A549 (cell line): ENCODE results near the gene CXCL14. TPM values are rescaled to one million over a fixed set of nuclear protein-coding genes. Genes with fewer than 3 reads are reported as not detected.
A peak's percentile ranks its signal among the peaks of the same experiment; 100 is the strongest.

Experiments used
- ATAC-seq, 2 experiments: fragments of 200-7000 bp in 1 of 2; fragments of >200 bp in 1 of 2; cut with Nextera tagmentation in 1 of 2; cut with Tn5 transposase in 1 of 2; 3 replicates each; pipeline versions ENCODE4 v1.8.0 to v1.9.1; 2018 to 2020; ENCODE audit warnings: mild to moderate bottlenecking in 1 of 2, moderate library complexity in 1 of 2
- CTCF ChIA-PET: fragments of 300-600 bp; sonication (Branson Sonifier 250); formaldehyde crosslinking; extraction: SDS; loops from one replicate; lab custom pipeline; 2021; ENCODE audit warnings: antibody characterized with exemption, inconsistent platforms; lab: Yijun Ruan, JAX
- POLR2A ChIA-PET: fragments of 350-600 bp; formaldehyde crosslinking; extraction: SDS; loops from one replicate; lab custom pipeline; 2021; ENCODE audit warnings: antibody characterized with exemption, inconsistent platforms; lab: Yijun Ruan, JAX
- DNase-seq, 2 experiments: peaks; one replicate each; pipeline versions ENCODE4 v3.0.0 to v3.0.0-alpha.2; 2011 to 2016; ENCODE audit warnings: low read depth in 1 of 2, low spot score in 1 of 2
- FAIRE-seq: peaks from 2 replicates; lab custom pipeline; 2011; peaks lifted over from hg19 to GRCh38; lab: Jason Lieb, UNC
- H3K27ac ChIP-seq, 2 experiments: fragments of >200 bp; sonication (Bioruptor Twin); formaldehyde crosslinking; 3 replicates each; pipeline ENCODE4 v1.5.1; 2016 to 2017
- H3K4me1 ChIP-seq: fragments of >200 bp; sonication (Bioruptor Twin); formaldehyde crosslinking; 3 replicates; pipeline ENCODE4 v1.6.1; 2016
- H3K4me2 ChIP-seq: fragments of >200 bp; sonication (Bioruptor Twin); formaldehyde crosslinking; 3 replicates; pipeline ENCODE4 v1.6.1; 2016
- H3K4me3 ChIP-seq: fragments of >200 bp; sonication (Bioruptor Twin); formaldehyde crosslinking; 3 replicates; pipeline ENCODE4 v1.5.1; 2016
- H3K9me3 ChIP-seq: fragments of >200 bp; sonication (Bioruptor Twin); formaldehyde crosslinking; 3 replicates; pipeline ENCODE4 v1.6.1; 2016
- ATOH8 ChIP-seq: fragments of 250-450 bp; sonication (Bioruptor Pico); IDR thresholded peaks from 2 replicates; pipeline ENCODE4 v1.5.0; 2020; ENCODE audit warnings: low read depth, mild to moderate bottlenecking, moderate library complexity
- BCL3 ChIP-seq: fragments of >200 bp; sonication (Bioruptor Twin); formaldehyde crosslinking; IDR thresholded peaks from 3 replicates; pipeline ENCODE4 v1.6.1; 2016
- CEBPB ChIP-seq, 2 experiments: fragments of >200 bp in 1 of 2; sonication (Bioruptor Twin) in 1 of 2; formaldehyde crosslinking in 1 of 2; IDR thresholded peaks; 2 replicates each; pipeline ENCODE4 v1.6.1; 2012 to 2016
- EHF ChIP-seq: fragments of 250-450 bp; sonication (Bioruptor Pico); IDR thresholded peaks from 2 replicates; pipeline ENCODE4 v1.5.0; 2020; ENCODE audit warnings: mild to moderate bottlenecking
- EP300 ChIP-seq, 2 experiments: fragments of >200 bp; sonication (Bioruptor Twin); formaldehyde crosslinking; IDR thresholded peaks; 2 replicates in 1 of 2; 3 replicates in 1 of 2; pipeline ENCODE4 v1.6.1; 2016 to 2017
- ESRRA ChIP-seq: fragments of 150-350 bp; IDR thresholded peaks from 2 replicates; pipeline ENCODE4 v1.6.1; 2014; ENCODE audit warnings: mild to moderate bottlenecking, low read length, borderline replicate concordance
- GATA3 ChIP-seq: IDR thresholded peaks from 2 replicates; pipeline ENCODE4 v1.6.1; 2012; ENCODE audit warnings: borderline replicate concordance
- HDAC2 ChIP-seq: fragments of 200-600 bp; sonication (generic); IDR thresholded peaks from 2 replicates; pipeline ENCODE4 v1.6.1; 2016
- HMGXB4 ChIP-seq: fragments of 250-450 bp; sonication (Bioruptor Pico); IDR thresholded peaks from 2 replicates; pipeline ENCODE4 v1.5.0; 2021; ENCODE audit warnings: mild to moderate bottlenecking, moderate library complexity, borderline replicate concordance
- HOXB13 ChIP-seq: fragments of 250-450 bp; sonication (Bioruptor Pico); IDR thresholded peaks from 2 replicates; pipeline ENCODE4 v1.5.0; 2020; ENCODE audit warnings: low read depth, mild to moderate bottlenecking, moderate library complexity
- KDM1A ChIP-seq: fragments of 200-600 bp; sonication (generic); IDR thresholded peaks from 2 replicates; pipeline ENCODE4 v1.6.1; 2016; ENCODE audit warnings: low read depth, mild to moderate bottlenecking
- KDM5A ChIP-seq: fragments of 200-600 bp; sonication (generic); IDR thresholded peaks from 2 replicates; pipeline ENCODE4 v1.6.1; 2016; ENCODE audit warnings: antibody characterized with exemption, mild to moderate bottlenecking
- MAX ChIP-seq: IDR thresholded peaks from 2 replicates; pipeline ENCODE4 v1.6.1; 2012
- NPAS2 ChIP-seq: fragments of 250-450 bp; sonication (Bioruptor Pico); IDR thresholded peaks from 2 replicates; pipeline ENCODE4 v1.8.0; 2022; ENCODE audit warnings: mild to moderate bottlenecking, moderate library complexity, borderline replicate concordance
- NR3C1 ChIP-seq: fragments of >200 bp; sonication (Bioruptor Twin); formaldehyde crosslinking; IDR thresholded peaks from 3 replicates; pipeline ENCODE4 v1.6.1; 2017
- PBX3 ChIP-seq: IDR thresholded peaks from 2 replicates; pipeline ENCODE4 v1.6.1; 2012
- RAD21 ChIP-seq, 2 experiments: fragments of >200 bp in 1 of 2; sonication (Bioruptor Twin) in 1 of 2; formaldehyde crosslinking in 1 of 2; IDR thresholded peaks in 1 of 2; conservative IDR thresholded peaks in 1 of 2; 2 replicates in 1 of 2; 3 replicates in 1 of 2; pipeline ENCODE4 v1.6.1; 2012 to 2018; ENCODE audit warnings: inconsistent platforms in 1 of 2
- RCOR1 ChIP-seq: fragments of 150-350 bp; IDR thresholded peaks from 2 replicates; pipeline ENCODE4 v1.6.1; 2014; ENCODE audit warnings: antibody characterized with exemption, low read length, low read depth
- SMC3 ChIP-seq: fragments of >200 bp; sonication (Bioruptor Twin); formaldehyde crosslinking; IDR thresholded peaks from 3 replicates; pipeline ENCODE4 v1.6.1; 2018; ENCODE audit warnings: inconsistent platforms
- SREBF2 ChIP-seq: fragments of 450-650 bp; IDR thresholded peaks from 2 replicates; pipeline ENCODE4 v1.6.1; 2014; ENCODE audit warnings: mild to moderate bottlenecking, moderate library complexity
- TFCP2L1 ChIP-seq: fragments of 250-450 bp; sonication (Bioruptor Pico); IDR thresholded peaks from 2 replicates; pipeline ENCODE4 v1.5.0; 2021; ENCODE audit warnings: mild to moderate bottlenecking
- ZFP36 ChIP-seq: fragments of 450-650 bp; IDR thresholded peaks from 2 replicates; pipeline ENCODE4 v1.6.1; 2014; ENCODE audit warnings: borderline replicate concordance; ENCODE audit not compliant: partially characterized antibody
- ZSCAN20 ChIP-seq: fragments of 250-450 bp; sonication (Bioruptor Pico); IDR thresholded peaks from 2 replicates; pipeline ENCODE4 v1.8.0; 2022; ENCODE audit warnings: mild to moderate bottlenecking, moderate library complexity
- WGBS: methylation state at CpG from one replicate; pipeline ENCODE4 v1.1.6; 2017; ENCODE audit errors: missing lambda C conversion rate; 5-methylcytosine and 5-hydroxymethylcytosine counted together
- polyA plus RNA-seq, 4 experiments: library from polyadenylated mRNA; depleted of rRNA in 3 of 4; stranded (reverse); fragments of >200 nt; fragmentation: RNase III in 1 of 4; extraction: RNeasy Plus Mini Kit Qiagen cat#74134 plus additional on column Dnase treatment in 1 of 4; gene quantifications; 2 replicates in 3 of 4; 3 replicates in 1 of 4; pipeline ENCODE4 v1.2.3, GENCODE V29; 2011 to 2017
- TF ChIP-seq, protein P1 (sequence below): fragments of 450-650 bp; IDR thresholded peaks from 2 replicates; pipeline ENCODE4 v1.6.1; 2014; ENCODE audit warnings: antibody characterized with exemption

CXCL14 gene
- polyA plus RNA-seq, 2 of the 4 experiments (the other 2 are of a cell fraction), result 0.12 TPM; not detected in 1

DNA sequence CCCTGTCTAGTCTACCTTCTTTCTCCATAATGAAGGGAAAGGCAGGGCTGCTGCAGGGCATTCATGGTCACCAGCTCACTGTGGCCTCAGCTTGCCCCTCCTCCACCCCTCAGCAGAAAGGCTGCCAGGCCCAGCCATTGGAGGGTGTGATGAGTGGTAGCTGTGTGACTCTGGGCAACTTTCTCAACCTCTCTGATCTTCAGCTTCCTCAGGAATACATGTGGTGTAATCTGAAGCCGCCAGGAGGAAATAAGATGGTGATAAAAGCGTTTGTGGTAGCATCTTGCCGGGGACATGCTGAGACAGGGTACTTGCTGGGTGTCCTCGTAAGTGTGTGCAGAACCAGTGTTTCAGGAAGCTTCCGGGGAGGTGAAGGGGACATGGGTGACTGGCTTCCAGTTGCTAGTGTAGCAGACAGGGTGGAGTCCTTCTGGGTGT lies 9.8 kb downstream of the CXCL14 start:
- Histone ChIP-seq H3K4me2 (no peak overlapping the region), H3K4me1 (no peaks in the 10 kb centered on the region), H3K27ac (no peak overlapping the region), H3K4me3 (no peak overlapping the region), H3K9me3 (no peaks in the 10 kb centered on the region)
- ChIA-PET CTCF (interaction anchor here (0.7 to 34.8 kb wide), 7 partner anchors 10 to 107 kb away, joined by 3 to 1932 read pairs (median 5); partner anchors contain the start of genes CXCL14, DCANP1 and TIFAB), POLR2A (no interaction called here)
- FAIRE-seq (no peak), DNase-seq (no peak), ATAC-seq (no peak)
- 55% methylated on average over 5 of the region's 5 CpGs for WGBS
- no peak for TF ChIP-seq ESRRA
- no peak for TF ChIP-seq SREBF2
- no peak for TF ChIP-seq MAX
- TF ChIP-seq ZFP36, result peak; percentile 42
- TF ChIP-seq, protein P1, sequence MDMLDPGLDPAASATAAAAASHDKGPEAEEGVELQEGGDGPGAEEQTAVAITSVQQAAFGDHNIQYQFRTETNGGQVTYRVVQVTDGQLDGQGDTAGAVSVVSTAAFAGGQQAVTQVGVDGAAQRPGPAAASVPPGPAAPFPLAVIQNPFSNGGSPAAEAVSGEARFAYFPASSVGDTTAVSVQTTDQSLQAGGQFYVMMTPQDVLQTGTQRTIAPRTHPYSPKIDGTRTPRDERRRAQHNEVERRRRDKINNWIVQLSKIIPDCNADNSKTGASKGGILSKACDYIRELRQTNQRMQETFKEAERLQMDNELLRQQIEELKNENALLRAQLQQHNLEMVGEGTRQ, result no peak
- peak; percentile 34; the same call in 1 of the 2 replicates for TF ChIP-seq KDM1A
- no peak for TF ChIP-seq CEBPB (IDR thresholded peaks at IDR 0.05)
- TF ChIP-seq HMGXB4 (CRISPR knock-in tag), result no peak
- TF ChIP-seq GATA3, result no peak
- TF ChIP-seq RCOR1, result no peak
- TF ChIP-seq TFCP2L1, result no peak

DNA sequence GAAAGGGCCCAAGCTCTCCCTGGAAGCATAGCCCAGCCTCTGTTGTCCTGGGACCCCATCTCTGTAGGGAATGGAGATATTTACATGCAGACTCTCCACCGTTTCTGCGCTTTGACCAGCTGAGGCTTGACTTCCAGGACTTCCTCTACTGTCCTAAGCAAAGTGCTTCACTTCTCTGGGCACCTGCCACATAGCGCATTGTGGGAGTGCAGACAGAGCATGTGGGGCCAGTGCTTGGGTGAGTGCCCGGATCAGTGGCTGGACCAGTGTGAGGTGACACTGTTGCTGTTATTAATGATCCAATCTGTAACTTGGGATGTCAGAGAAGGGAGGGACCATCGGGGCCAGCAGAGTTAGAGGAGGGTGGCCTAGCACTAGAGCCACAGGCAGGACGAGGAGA lies 10.5 kb downstream of the CXCL14 start:
- WGBS, result 66% methylated on average over 6 of the region's 6 CpGs
- Histone ChIP-seq H3K4me2 (no peak overlapping the region), H3K27ac (no peak overlapping the region), H3K9me3 (no peaks in the 10 kb centered on the region), H3K4me3 (no peak overlapping the region), H3K4me1 (no peaks in the 10 kb centered on the region)
- DNase-seq (no peak), FAIRE-seq (no peak), ATAC-seq (no peak)
- ChIA-PET CTCF (interaction anchor here (0.6 to 34.8 kb wide), 8 partner anchors 1 to 262 kb away, joined by 3 to 1932 read pairs (median 12); partner anchors contain the start of genes CXCL14, DCANP1 and TIFAB), POLR2A (interaction anchor here (1.3 kb wide), 1 partner anchor 14 kb away, joined by 6 read pairs; no protein-coding TSS in a partner anchor)
- no peak for TF ChIP-seq PBX3
- TF ChIP-seq ZSCAN20 (CRISPR knock-in tag), result no peak
- no peak for TF ChIP-seq ZFP36
- no peak for TF ChIP-seq RAD21 (conservative IDR thresholded peaks at IDR 0.05 in 1 of 2, IDR thresholded peaks at IDR 0.05 in 1 of 2)
- TF ChIP-seq HOXB13, result no peak
- no peak for TF ChIP-seq NPAS2 (CRISPR knock-in tag)

- ChIA-PET CTCF (interaction anchor here (0.6 to 34.8 kb wide), 12 partner anchors 2 to 262 kb away, joined by 3 to 1932 read pairs (median 6); partner anchors contain the start of genes CXCL14, DCANP1 and TIFAB), POLR2A (interaction anchor here (1.3 kb wide), 1 partner anchor 14 kb away, joined by 6 read pairs; no protein-coding TSS in a partner anchor)
- Histone ChIP-seq H3K4me2 (no peak overlapping the region), H3K27ac (no peak overlapping the region), H3K9me3 (no peaks in the 10 kb centered on the region), H3K4me1 (no peaks in the 10 kb centered on the region), H3K4me3 (no peak overlapping the region)
- 54% methylated on average over 4 of the region's 4 CpGs for WGBS
- no peak for FAIRE-seq
- DNase-seq, result no peak
- ATAC-seq, result no peak
- TF ChIP-seq SMC3 (no peak), MAX (no peak), HDAC2 (no peak), EHF (CRISPR knock-in tag) (no peak), EP300 (IDR thresholded peaks at IDR 0.05) (no peak), CEBPB (IDR thresholded peaks at IDR 0.05) (no peak), ATOH8 (CRISPR knock-in tag) (no peak), ZFP36 (no peak), HMGXB4 (CRISPR knock-in tag) (no peak), NR3C1 (no peak), BCL3 (no peak), NPAS2 (CRISPR knock-in tag) (no peak), KDM5A (no peak)
Measured at GRCh38 chr5:135567661-135568060, 11.1 kb downstream of the CXCL14 start.
